ENCODE measurements around the gene LIN28B.

DNA sequence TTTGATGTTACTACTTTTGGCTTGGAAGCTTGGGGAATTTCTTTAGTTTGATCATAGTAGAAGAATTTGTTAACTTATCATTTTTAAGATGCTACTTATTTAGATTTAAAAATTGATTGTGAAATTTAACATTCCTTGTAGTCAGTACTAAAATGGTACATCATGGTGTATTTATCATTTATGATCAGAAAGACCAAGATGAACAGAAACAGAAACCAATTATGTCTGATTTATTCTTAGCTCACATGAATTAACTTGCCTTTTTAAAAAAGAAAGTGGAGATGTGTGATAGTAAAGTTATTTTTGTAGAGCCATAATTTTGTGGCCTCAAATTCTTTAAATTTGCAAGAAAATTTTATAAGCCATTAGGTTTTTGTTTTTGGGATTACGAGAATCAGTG lies 77.6 kb downstream of the LIN28B start:
- TF ChIP-seq, protein P1, sequence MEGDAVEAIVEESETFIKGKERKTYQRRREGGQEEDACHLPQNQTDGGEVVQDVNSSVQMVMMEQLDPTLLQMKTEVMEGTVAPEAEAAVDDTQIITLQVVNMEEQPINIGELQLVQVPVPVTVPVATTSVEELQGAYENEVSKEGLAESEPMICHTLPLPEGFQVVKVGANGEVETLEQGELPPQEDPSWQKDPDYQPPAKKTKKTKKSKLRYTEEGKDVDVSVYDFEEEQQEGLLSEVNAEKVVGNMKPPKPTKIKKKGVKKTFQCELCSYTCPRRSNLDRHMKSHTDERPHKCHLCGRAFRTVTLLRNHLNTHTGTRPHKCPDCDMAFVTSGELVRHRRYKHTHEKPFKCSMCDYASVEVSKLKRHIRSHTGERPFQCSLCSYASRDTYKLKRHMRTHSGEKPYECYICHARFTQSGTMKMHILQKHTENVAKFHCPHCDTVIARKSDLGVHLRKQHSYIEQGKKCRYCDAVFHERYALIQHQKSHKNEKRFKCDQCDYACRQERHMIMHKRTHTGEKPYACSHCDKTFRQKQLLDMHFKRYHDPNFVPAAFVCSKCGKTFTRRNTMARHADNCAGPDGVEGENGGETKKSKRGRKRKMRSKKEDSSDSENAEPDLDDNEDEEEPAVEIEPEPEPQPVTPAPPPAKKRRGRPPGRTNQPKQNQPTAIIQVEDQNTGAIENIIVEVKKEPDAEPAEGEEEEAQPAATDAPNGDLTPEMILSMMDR (IDR thresholded peaks at IDR 0.05), result no peak
- no peak for TF ChIP-seq ZFX (IDR thresholded peaks at IDR 0.05; ENCODE audit: borderline replicate concordance)
